Activated T-cell treated with anti-CD3 and anti-CD28 coated beads, Interleukin-2, amount 50 U/mL, for 1 hour (primary cell): ENCODE results near the gene METTL5.
A peak's percentile ranks its signal among the peaks of the same experiment; 100 is the strongest.
"Not testable (repeated sequence)": the region's sequence is repeated elsewhere in the genome, so short reads cannot be mapped to it uniquely, and the experiment has no call there.

Experiments
- DNase-seq: peaks from one replicate; pipeline ENCODE4 v3.0.0-alpha.2; 2020

METTL5 gene

GRCh38 chr2:169824373-169825333 is at the start of gene METTL5:
METTL5 (minus strand) TSS chr2:169824905; CDS start chr2:169824597, 308 bp downstream.
- peak; percentile 83 for DNase-seq

- no peak for DNase-seq
Measured at GRCh38 chr2:169871994-169872393, 47.3 kb upstream of the METTL5 start.

- not testable (repeated sequence) for DNase-seq
Measured at GRCh38 chr2:169871369-169871768, 46.7 kb upstream of the METTL5 start.

- DNase-seq = no peak
Measured at GRCh38 chr2:169868951-169869350, 44.2 kb upstream of the METTL5 start.

GRCh38 chr2:169867579-169867978 is 42.9 kb upstream of the METTL5 start:
- no peak for DNase-seq

GRCh38 chr2:169866230-169866629 is 41.5 kb upstream of the METTL5 start:
- DNase-seq = not testable (repeated sequence)

- no peak for DNase-seq
Measured at GRCh38 chr2:169865492-169865891, 40.8 kb upstream of the METTL5 start.

GRCh38 chr2:169862816-169863215 is 38.1 kb upstream of the METTL5 start:
- no peak for DNase-seq

- DNase-seq = no peak
Measured at GRCh38 chr2:169860149-169860548, 35.4 kb upstream of the METTL5 start.

GRCh38 chr2:169859423-169859822 is 34.7 kb upstream of the METTL5 start:
- no peak for DNase-seq

- DNase-seq = not testable (repeated sequence)
Measured at GRCh38 chr2:169855281-169856258, 30.9 kb upstream of the METTL5 start.

- no peak for DNase-seq
Measured at GRCh38 chr2:169853041-169853668, 28.4 kb upstream of the METTL5 start.

GRCh38 chr2:169849710-169850109 is 25.0 kb upstream of the METTL5 start:
- DNase-seq = no peak

GRCh38 chr2:169848959-169849693 is 24.4 kb upstream of the METTL5 start:
- DNase-seq = not testable (repeated sequence)

- no peak for DNase-seq
Measured at GRCh38 chr2:169845016-169845415, 20.3 kb upstream of the METTL5 start.

GRCh38 chr2:169841625-169842024 is 16.9 kb upstream of the METTL5 start:
- not testable (repeated sequence) for DNase-seq

- no peak for DNase-seq
Measured at GRCh38 chr2:169840747-169841142, 16.0 kb upstream of the METTL5 start.

GRCh38 chr2:169839954-169840746 is 15.4 kb upstream of the METTL5 start:
- no peak for DNase-seq

GRCh38 chr2:169838743-169839489 is 14.2 kb upstream of the METTL5 start:
- no peak for DNase-seq

- DNase-seq = no peak
Measured at GRCh38 chr2:169834401-169834800, 9.7 kb upstream of the METTL5 start.
